Caco-2 (cell line): ENCODE measurements around the gene OGG1. TPM values are rescaled to one million over a fixed set of nuclear protein-coding genes. Genes with fewer than 3 reads are reported as not detected.

Source experiments
- BruUV-seq: library from RNA; stranded (reverse); fragments of 400-500 nt; replicated peaks from 2 replicates; lab custom pipeline; 2021; lab: Mats Ljungman, UMichigan
- CTCF ChIA-PET: fragments of 300-600 bp; sonication (Branson Sonifier 250); formaldehyde crosslinking; loops from one replicate; lab custom pipeline; 2022; ENCODE audit warnings: antibody characterized with exemption; lab: Charles Lee
- POLR2A ChIA-PET: fragments of 300-600 bp; sonication (Branson Sonifier 250); formaldehyde crosslinking; loops from one replicate; lab custom pipeline; 2022; ENCODE audit warnings: antibody characterized with exemption; lab: Charles Lee
- DNase-seq, 2 experiments: peaks; one replicate each; pipeline versions ENCODE4 v3.0.0 to v3.0.0-alpha.2; 2020 to 2022
- H3K27me3 ChIP-seq: replicated peaks from 2 replicates; pipeline ENCODE4 v1.6.0; 2011; ENCODE audit warnings: low read length; ENCODE audit not compliant: control insufficient read depth, insufficient read depth
- H3K36me3 ChIP-seq: 2 replicates; pipeline ENCODE4 v1.5.1; 2011; ENCODE audit warnings: low read length; ENCODE audit not compliant: control insufficient read depth, insufficient read depth
- H3K4me1 ChIP-seq: fragments of 250-450 bp; sonication (Bioruptor Pico); 2 replicates; pipeline ENCODE4 v1.5.1; 2020; ENCODE audit warnings: mild to moderate bottlenecking
- H3K4me3 ChIP-seq: 2 replicates; pipeline ENCODE4 v1.5.1; 2011; ENCODE audit warnings: low read depth, mild to moderate bottlenecking, control low read depth, low read length
- H3K9me3 ChIP-seq: fragments of 250-450 bp; sonication (Bioruptor Pico); 2 replicates; pipeline ENCODE4 v1.5.1; 2020; ENCODE audit warnings: mild to moderate bottlenecking, moderate library complexity
- H3K27ac Mint-ChIP-seq: one replicate; pipeline ENCODE4 v1.8.0; 2022; ENCODE audit warnings: mixed read lengths; ENCODE audit not compliant: unreplicated experiment
- H3K27me3 Mint-ChIP-seq: one replicate; pipeline ENCODE4 v1.8.0; 2022; ENCODE audit warnings: mixed read lengths; ENCODE audit not compliant: insufficient read depth, unreplicated experiment
- H3K36me3 Mint-ChIP-seq: one replicate; pipeline ENCODE4 v1.8.0; 2022; ENCODE audit warnings: mild to moderate bottlenecking, mixed read lengths; ENCODE audit not compliant: insufficient read depth, unreplicated experiment
- H3K4me1 Mint-ChIP-seq: one replicate; pipeline ENCODE4 v1.8.0; 2022; ENCODE audit warnings: low read depth, mixed read lengths; ENCODE audit not compliant: unreplicated experiment
- H3K4me3 Mint-ChIP-seq: one replicate; pipeline ENCODE4 v1.8.0; 2022; ENCODE audit warnings: mild to moderate bottlenecking, moderate library complexity, mixed read lengths; ENCODE audit not compliant: unreplicated experiment
- H3K9me3 Mint-ChIP-seq: one replicate; pipeline ENCODE4 v1.8.0; 2022; ENCODE audit warnings: mixed read lengths; ENCODE audit not compliant: unreplicated experiment
- CTCF ChIP-seq, 2 experiments: fragments of 200-600 bp in 1 of 2; IDR thresholded peaks; 1 replicate in 1 of 2; 2 replicates in 1 of 2; pipeline versions ENCODE4 v1.5.1 to v1.8.0; 2011 to 2022; ENCODE audit warnings: antibody characterized with exemption in 1 of 2, control low read depth in 1 of 2, inconsistent platforms in 1 of 2, low read depth in 1 of 2, low read length in 1 of 2, mild to moderate bottlenecking in 1 of 2, moderate library complexity in 1 of 2; ENCODE audit not compliant: insufficient read depth in 1 of 2, severe bottlenecking in 1 of 2, unreplicated experiment in 1 of 2
- intact Hi-C: fragments of 100-400 bp; cut with micrococcal nuclease; formaldehyde crosslinking; loops from one replicate; pipeline ENCODE4 v1.10.0; 2022; ENCODE audit not compliant: unreplicated experiment
- total RNA-seq: library from RNA; stranded (reverse); gene quantifications from 2 replicates; pipeline ENCODE4 v1.2.3, GENCODE V29; 2022

OGG1 gene
- total RNA-seq, 1 experiment from 2014 or later: 25.3 TPM

GRCh38 chr3:9780910-9781309 is 31.2 kb downstream of the OGG1 start:
- TF ChIP-seq CTCF (IDR thresholded peaks at IDR 0.05; ENCODE audit: insufficient read depth in 1 of 2, low read depth in 1 of 2, low read length in 1 of 2, severe bottlenecking in 1 of 2, unreplicated experiment in 1 of 2): no peak
- BruUV-seq: no TSS peak
- ChIA-PET POLR2A (no interaction called here), CTCF (no interaction called here)
- H3K27ac Mint-ChIP-seq: no peak overlapping the region
- no peak for DNase-seq
- Histone ChIP-seq H3K27me3 (no peaks in the 10 kb centered on the region), H3K36me3 (no peaks in the 10 kb centered on the region; the same call in 1 of the 2 replicates), H3K4me3 (no peak overlapping the region), H3K4me1 (no peaks in the 10 kb centered on the region), H3K9me3 (no peaks in the 10 kb centered on the region)
- H3K4me3 Mint-ChIP-seq: no peak overlapping the region
- H3K9me3 Mint-ChIP-seq: no peaks in the 10 kb centered on the region
- intact Hi-C loops: no loop called here
- peaks cover 21% of the 10 kb centered on the region for H3K36me3 Mint-ChIP-seq
- H3K27me3 Mint-ChIP-seq: no peaks in the 10 kb centered on the region
- H3K4me1 Mint-ChIP-seq: no peaks in the 10 kb centered on the region

- POLR2A ChIA-PET: interaction anchor here (0.7 kb wide), 1 partner anchor 220 kb away, joined by 7 read pairs; no protein-coding TSS in a partner anchor
- no peak for DNase-seq
- Mint-ChIP-seq H3K9me3 (no peaks in the 10 kb centered on the region), H3K27me3 (no peaks in the 10 kb centered on the region), H3K27ac (no peak overlapping the region), H3K36me3 (peaks cover 26% of the 10 kb centered on the region), H3K4me1 (no peaks in the 10 kb centered on the region), H3K4me3 (no peak overlapping the region)
- BruUV-seq: no TSS peak
- intact Hi-C loops: no loop called here
- CTCF ChIA-PET: interaction anchor here (0.6 to 2.4 kb wide), 2 partner anchors 12 to 186 kb away, joined by 3 to 5 read pairs; partner anchors contain the start of gene ARPC4
- Histone ChIP-seq H3K27me3 (no peaks in the 10 kb centered on the region), H3K36me3 (no peaks in the 10 kb centered on the region; the same call in 1 of the 2 replicates), H3K4me1 (no peaks in the 10 kb centered on the region), H3K4me3 (no peak overlapping the region), H3K9me3 (no peaks in the 10 kb centered on the region)
- TF ChIP-seq CTCF (IDR thresholded peaks at IDR 0.05; ENCODE audit: insufficient read depth in 1 of 2, low read depth in 1 of 2, low read length in 1 of 2, severe bottlenecking in 1 of 2, unreplicated experiment in 1 of 2): no peak
These were observed 31.8 kb downstream of the OGG1 start for GRCh38 chr3:9781551-9781950.

GRCh38 chr3:9781978-9782603 is 32.3 kb downstream of the OGG1 start:
- ChIA-PET CTCF (interaction anchor here (0.6 to 2.4 kb wide), 4 partner anchors 11 to 186 kb away, joined by 3 to 9 read pairs (median 4); partner anchors contain the start of gene ARPC4), POLR2A (interaction anchor here (0.7 to 1.1 kb wide), 2 partner anchors 11 to 221 kb away, joined by 5 to 7 read pairs; partner anchors contain the start of genes ARPC4 and TADA3)
- H3K36me3 Mint-ChIP-seq: peaks cover 32% of the 10 kb centered on the region
- Histone ChIP-seq H3K27me3 (no peaks in the 10 kb centered on the region), H3K4me1 (no peaks in the 10 kb centered on the region), H3K36me3 (no peaks in the 10 kb centered on the region; the same call in none of the 2 replicates), H3K9me3 (no peaks in the 10 kb centered on the region), H3K4me3 (no peak overlapping the region)
- H3K27me3 Mint-ChIP-seq: no peaks in the 10 kb centered on the region
- no peak for TF ChIP-seq CTCF (IDR thresholded peaks at IDR 0.05; ENCODE audit: insufficient read depth in 1 of 2, low read depth in 1 of 2, low read length in 1 of 2, severe bottlenecking in 1 of 2, unreplicated experiment in 1 of 2)
- no TSS peak for BruUV-seq
- no peak overlapping the region for H3K4me3 Mint-ChIP-seq
- no peak for DNase-seq
- H3K4me1 Mint-ChIP-seq: no peaks in the 10 kb centered on the region
- H3K27ac Mint-ChIP-seq: no peak overlapping the region
- intact Hi-C loops: no loop called here
- no peaks in the 10 kb centered on the region for H3K9me3 Mint-ChIP-seq
